HG03469 (cell line): Measurements from ENCODE around the gene SLC12A4.
"Not testable (repeated sequence)": the region's sequence is repeated elsewhere in the genome, so short reads cannot be mapped to it uniquely, and the experiment has no call there.

Experiments
- ATAC-seq: cut with Tn5 transposase; IDR thresholded peaks from one replicate; pipeline ENCODE4 v1.9.1; 2021; ENCODE audit warnings: mild to moderate bottlenecking, moderate library complexity, moderate number of reproducible peaks; ENCODE audit not compliant: unreplicated experiment

The SLC12A4 gene

GRCh38 chr16:67968400-67969253, at the start of gene SLC12A4:
TSS of gene SLC12A4 (minus strand) at chr16:67968637. CDS start at chr16:67968553, 84 bp downstream.
- ATAC-seq, result peak; percentile 61

- no peak for ATAC-seq
Measured at GRCh38 chr16:68015681-68016080, 47.2 kb upstream of the SLC12A4 start, which contains the start of gene DPEP2NB. TSS of gene DPEP2NB (minus strand) at chr16:68015911. CDS start at chr16:68015770, 141 bp downstream.

- no peak for ATAC-seq
Measured at GRCh38 chr16:68013440-68013839, 45.0 kb upstream of the SLC12A4 start.

GRCh38 chr16:68009872-68010271, 41.4 kb upstream of the SLC12A4 start:
- ATAC-seq, result not testable (repeated sequence)

GRCh38 chr16:68009157-68009735, 40.8 kb upstream of the SLC12A4 start:
- no peak for ATAC-seq

GRCh38 chr16:68005786-68006286, 37.4 kb upstream of the SLC12A4 start:
- no peak for ATAC-seq

GRCh38 chr16:68005211-68005610, 36.8 kb upstream of the SLC12A4 start:
- no peak for ATAC-seq

- ATAC-seq, result no peak
Measured at GRCh38 chr16:68003031-68003430, 34.6 kb upstream of the SLC12A4 start.

GRCh38 chr16:68000450-68000849, 32.0 kb upstream of the SLC12A4 start:
- no peak for ATAC-seq

- no peak for ATAC-seq
Measured at GRCh38 chr16:67999985-68000384, 31.5 kb upstream of the SLC12A4 start.

GRCh38 chr16:67998779-67999688, 30.6 kb upstream of the SLC12A4 start, which contains the start of gene DPEP2:
TSS of gene DPEP2 (minus strand) at chr16:67999484. CDS start at chr16:67993212, 6,272 bp downstream.
- ATAC-seq, result not testable (repeated sequence)

GRCh38 chr16:67998231-67998778, 29.9 kb upstream of the SLC12A4 start:
- ATAC-seq, result not testable (repeated sequence)

- ATAC-seq, result no peak
Measured at GRCh38 chr16:67996666-67997065, 28.2 kb upstream of the SLC12A4 start.

- ATAC-seq, result no peak
Measured at GRCh38 chr16:67995423-67995822, 27.0 kb upstream of the SLC12A4 start.

- ATAC-seq, result not testable (repeated sequence)
Measured at GRCh38 chr16:67994040-67994408, 25.6 kb upstream of the SLC12A4 start.

GRCh38 chr16:67993207-67994039, 25.0 kb upstream of the SLC12A4 start:
- ATAC-seq, result peak; percentile 47

GRCh38 chr16:67992661-67993206, 24.3 kb upstream of the SLC12A4 start:
- no peak for ATAC-seq

- ATAC-seq, result no peak
Measured at GRCh38 chr16:67990018-67990386, 21.6 kb upstream of the SLC12A4 start.

- no peak for ATAC-seq
Measured at GRCh38 chr16:67989322-67990017, 21.0 kb upstream of the SLC12A4 start.
